C4-2B (cell line): ENCODE results near the gene YIF1A.

Experiments
- ZFX ChIP-seq: fragments of 450-650 bp; IDR thresholded peaks from 2 replicates; pipeline ENCODE4 v1.6.1; 2017
- TF ChIP-seq, protein P1 (sequence below): fragments of 450-650 bp; conservative IDR thresholded peaks from 2 replicates; pipeline ENCODE4 v1.5.1; 2017; ENCODE audit warnings: mild to moderate bottlenecking

GRCh38 chr11:66315921-66316811 is 27.2 kb upstream of the YIF1A start:
- TF ChIP-seq, protein P1, sequence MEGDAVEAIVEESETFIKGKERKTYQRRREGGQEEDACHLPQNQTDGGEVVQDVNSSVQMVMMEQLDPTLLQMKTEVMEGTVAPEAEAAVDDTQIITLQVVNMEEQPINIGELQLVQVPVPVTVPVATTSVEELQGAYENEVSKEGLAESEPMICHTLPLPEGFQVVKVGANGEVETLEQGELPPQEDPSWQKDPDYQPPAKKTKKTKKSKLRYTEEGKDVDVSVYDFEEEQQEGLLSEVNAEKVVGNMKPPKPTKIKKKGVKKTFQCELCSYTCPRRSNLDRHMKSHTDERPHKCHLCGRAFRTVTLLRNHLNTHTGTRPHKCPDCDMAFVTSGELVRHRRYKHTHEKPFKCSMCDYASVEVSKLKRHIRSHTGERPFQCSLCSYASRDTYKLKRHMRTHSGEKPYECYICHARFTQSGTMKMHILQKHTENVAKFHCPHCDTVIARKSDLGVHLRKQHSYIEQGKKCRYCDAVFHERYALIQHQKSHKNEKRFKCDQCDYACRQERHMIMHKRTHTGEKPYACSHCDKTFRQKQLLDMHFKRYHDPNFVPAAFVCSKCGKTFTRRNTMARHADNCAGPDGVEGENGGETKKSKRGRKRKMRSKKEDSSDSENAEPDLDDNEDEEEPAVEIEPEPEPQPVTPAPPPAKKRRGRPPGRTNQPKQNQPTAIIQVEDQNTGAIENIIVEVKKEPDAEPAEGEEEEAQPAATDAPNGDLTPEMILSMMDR, result no peak
- TF ChIP-seq ZFX, result no peak
